ENCODE measurements around the gene DPH1. TPM values are rescaled to one million over a fixed set of nuclear protein-coding genes. Genes with fewer than 3 reads are reported as not detected.
"Not testable (repeated sequence)": the region's sequence is repeated elsewhere in the genome, so short reads cannot be mapped to it uniquely, and the experiment has no call there.

Gene DPH1
- total RNA-seq, 1 donor: 47.5 TPM

- peaks cover 19% of the 10 kb centered on the region for H3K27me3 ChIP-seq (ENCODE audit: insufficient read depth, low read length)
- no peaks in the 10 kb centered on the region for H3K9me3 ChIP-seq (ENCODE audit: low read depth, low read length)
- no peaks in the 10 kb centered on the region for H3K4me1 ChIP-seq (ENCODE audit: insufficient read depth, low read length)
- no peak overlapping the region for H3K4me3 ChIP-seq (ENCODE audit: low read length)
Observed at GRCh38 chr17:1997927-1998742, 31.8 kb upstream of the DPH1 start.

- no peaks in the 10 kb centered on the region for H3K4me1 ChIP-seq (ENCODE audit: insufficient read depth, low read length)
Observed at GRCh38 chr17:1999557-2000251, 30.2 kb upstream of the DPH1 start.

GRCh38 chr17:2002767-2003329, 27.1 kb upstream of the DPH1 start:
- Histone ChIP-seq H3K9me3 (ENCODE audit: low read depth, low read length) (no peaks in the 10 kb centered on the region), H3K4me1 (ENCODE audit: insufficient read depth, low read length) (no peaks in the 10 kb centered on the region), H3K27me3 (ENCODE audit: insufficient read depth, low read length) (peaks cover 9% of the 10 kb centered on the region), H3K4me3 (ENCODE audit: low read length) (no peak overlapping the region)

More at GRCh38 chr17:1999557-2000251, 30.2 kb upstream of the DPH1 start:
- Histone ChIP-seq H3K27me3 (ENCODE audit: insufficient read depth, low read length) (peaks cover 19% of the 10 kb centered on the region), H3K9me3 (ENCODE audit: low read depth, low read length) (no peaks in the 10 kb centered on the region), H3K4me3 (ENCODE audit: low read length) (no peak overlapping the region)

DNA sequence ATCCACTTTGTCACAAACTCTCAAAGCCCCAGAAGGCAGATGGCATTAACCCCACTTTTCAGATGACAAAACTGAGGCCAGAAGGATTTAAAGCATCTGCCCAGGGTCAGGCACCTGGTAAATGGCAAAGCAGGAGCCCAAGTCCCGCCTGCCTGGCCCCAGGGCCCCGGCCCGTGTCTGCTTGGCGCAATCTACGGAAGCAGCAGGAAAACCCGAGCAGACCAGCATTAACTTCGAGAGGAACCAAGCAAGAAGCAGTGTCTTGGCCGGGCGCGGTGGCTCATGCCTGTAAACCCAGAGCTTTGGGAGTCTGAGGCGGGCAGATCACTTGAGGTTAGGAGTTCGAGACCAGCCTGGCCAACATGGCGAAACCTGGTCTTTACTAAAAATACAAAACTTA, 26.4 kb upstream of the DPH1 start:
- Histone ChIP-seq H3K4me1 (ENCODE audit: insufficient read depth, low read length) (no peaks in the 10 kb centered on the region), H3K4me3 (ENCODE audit: low read length) (no peak overlapping the region), H3K9me3 (ENCODE audit: low read depth, low read length) (no peaks in the 10 kb centered on the region), H3K27me3 (ENCODE audit: insufficient read depth, low read length) (peaks cover 9% of the 10 kb centered on the region)

GRCh38 chr17:2004435-2004952, 25.5 kb upstream of the DPH1 start:
- H3K9me3 ChIP-seq (ENCODE audit: low read depth, low read length): no peaks in the 10 kb centered on the region
- no peak overlapping the region for H3K4me3 ChIP-seq (ENCODE audit: low read length)
- H3K27me3 ChIP-seq (ENCODE audit: insufficient read depth, low read length): peaks cover 8% of the 10 kb centered on the region
- no peaks in the 10 kb centered on the region for H3K4me1 ChIP-seq (ENCODE audit: insufficient read depth, low read length)

- Histone ChIP-seq H3K9me3 (ENCODE audit: low read depth, low read length) (no peaks in the 10 kb centered on the region), H3K4me3 (ENCODE audit: low read length) (no peak overlapping the region), H3K27me3 (ENCODE audit: insufficient read depth, low read length) (no peaks in the 10 kb centered on the region), H3K4me1 (ENCODE audit: insufficient read depth, low read length) (no peaks in the 10 kb centered on the region)
Observed at GRCh38 chr17:2008332-2009126, 21.4 kb upstream of the DPH1 start.

GRCh38 chr17:2009737-2010136, 20.2 kb upstream of the DPH1 start:
- Histone ChIP-seq H3K4me3 (ENCODE audit: low read length) (no peak overlapping the region), H3K27me3 (ENCODE audit: insufficient read depth, low read length) (no peaks in the 10 kb centered on the region), H3K4me1 (ENCODE audit: insufficient read depth, low read length) (no peaks in the 10 kb centered on the region)

DNA sequence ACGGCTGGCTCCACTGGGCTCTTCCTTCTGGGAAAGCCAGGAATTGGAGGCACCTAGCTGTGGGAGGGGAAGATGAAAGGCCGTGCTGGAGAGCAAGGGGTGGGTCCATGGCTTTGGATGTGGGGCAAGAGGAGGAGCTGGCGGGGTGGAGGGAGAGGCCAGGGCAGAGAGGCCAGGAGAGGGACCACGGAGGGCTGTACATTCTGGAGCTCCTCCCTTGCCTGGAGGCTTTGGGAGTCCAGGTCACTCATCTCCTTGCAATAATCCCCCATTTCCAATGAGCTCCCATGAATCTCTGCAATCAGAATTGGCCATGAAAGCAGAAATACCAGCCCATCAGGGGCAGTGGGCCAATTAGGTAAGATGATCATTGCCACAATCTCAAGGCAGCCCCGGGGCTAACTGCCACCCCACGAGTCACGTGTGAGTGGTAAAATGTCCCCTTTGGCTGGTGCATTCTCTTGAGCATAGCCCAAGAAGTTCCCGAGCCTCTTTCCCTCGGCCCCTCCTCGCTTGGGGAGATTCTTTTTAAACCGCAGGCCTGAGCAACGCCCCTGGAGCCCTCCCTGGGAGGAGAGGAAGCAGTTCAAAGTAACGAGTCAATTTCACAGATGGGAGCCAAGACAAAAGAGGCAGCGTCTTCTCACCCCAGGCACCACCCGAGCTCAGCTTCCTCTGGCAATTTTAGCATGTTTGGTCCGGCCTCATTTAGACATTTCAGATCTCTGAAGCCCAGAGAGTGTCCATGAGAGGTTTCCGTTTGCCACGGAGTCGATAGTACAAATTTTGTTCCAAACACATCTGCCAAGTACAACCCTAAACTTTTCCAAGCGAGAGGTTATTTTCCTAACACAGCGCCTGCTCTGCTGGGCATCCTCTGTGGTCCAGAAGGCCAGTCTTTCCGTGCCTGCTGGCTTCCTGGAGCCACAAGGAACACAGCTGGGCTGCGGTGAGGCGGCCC, 18.3 kb upstream of the DPH1 start:
- no peaks in the 10 kb centered on the region for H3K27me3 ChIP-seq (ENCODE audit: insufficient read depth, low read length)
- no peak overlapping the region for H3K4me3 ChIP-seq (ENCODE audit: low read length)
- H3K9me3 ChIP-seq (ENCODE audit: low read depth, low read length): no peaks in the 10 kb centered on the region

More at GRCh38 chr17:2009737-2010136, 20.2 kb upstream of the DPH1 start:
- H3K9me3 ChIP-seq (ENCODE audit: low read depth, low read length): no peaks in the 10 kb centered on the region

GRCh38 chr17:2012499-2012898, 17.5 kb upstream of the DPH1 start:
- H3K9me3 ChIP-seq (ENCODE audit: low read depth, low read length): no peaks in the 10 kb centered on the region
- no peaks in the 10 kb centered on the region for H3K4me1 ChIP-seq (ENCODE audit: insufficient read depth, low read length)
- no peaks in the 10 kb centered on the region for H3K27me3 ChIP-seq (ENCODE audit: insufficient read depth, low read length)
- H3K4me3 ChIP-seq (ENCODE audit: low read length): no peak overlapping the region

More for the DNA sequence above, 18.3 kb upstream of the DPH1 start:
- H3K4me1 ChIP-seq (ENCODE audit: insufficient read depth, low read length): no peaks in the 10 kb centered on the region

GRCh38 chr17:2013220-2013993, 16.5 kb upstream of the DPH1 start:
- H3K4me1 ChIP-seq (ENCODE audit: insufficient read depth, low read length); H3K9me3 ChIP-seq (ENCODE audit: low read depth, low read length); H3K4me3 ChIP-seq (ENCODE audit: low read length); H3K27me3 ChIP-seq (ENCODE audit: insufficient read depth, low read length): not testable (repeated sequence)

DNA sequence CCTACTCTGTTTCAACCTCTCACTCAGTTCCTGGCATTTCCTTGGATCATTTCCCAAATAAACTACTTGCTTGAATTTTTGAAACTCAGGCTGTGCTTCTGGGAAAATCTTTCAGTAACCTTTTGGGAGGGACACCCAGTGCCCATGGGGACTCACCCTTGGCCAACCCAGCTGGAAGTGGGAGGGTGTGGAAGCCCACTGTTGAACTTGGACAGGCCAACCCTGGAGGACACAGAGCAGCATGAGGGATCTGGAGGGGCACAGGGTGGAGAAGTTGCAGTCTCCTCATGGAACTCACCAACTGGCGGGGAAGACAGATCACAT, 16.0 kb upstream of the DPH1 start:
- Histone ChIP-seq H3K9me3 (ENCODE audit: low read depth, low read length) (no peaks in the 10 kb centered on the region), H3K4me1 (ENCODE audit: insufficient read depth, low read length) (no peaks in the 10 kb centered on the region), H3K4me3 (ENCODE audit: low read length) (no peak overlapping the region), H3K27me3 (ENCODE audit: insufficient read depth, low read length) (no peaks in the 10 kb centered on the region)

DNA sequence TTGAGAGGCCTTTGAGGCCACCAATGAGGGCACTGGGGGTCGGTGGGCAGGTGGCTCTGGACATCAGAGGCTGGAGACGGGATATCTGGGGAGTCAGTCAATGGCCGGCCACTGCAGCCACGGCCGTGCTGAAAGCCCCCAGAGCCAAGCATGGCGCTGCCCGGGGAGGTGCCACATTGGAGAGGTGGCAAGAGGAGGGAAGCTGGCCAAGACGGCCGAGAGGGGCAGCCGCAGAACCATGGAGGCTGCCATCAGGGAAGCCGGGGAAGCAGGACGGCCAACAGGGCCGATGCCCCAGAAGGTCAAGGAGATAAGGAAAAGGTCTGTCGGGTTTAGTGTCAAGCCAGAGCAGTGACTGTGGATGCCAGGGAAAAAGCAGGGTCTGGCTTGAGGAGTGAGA, 14.6 kb upstream of the DPH1 start:
- Histone ChIP-seq H3K4me3 (ENCODE audit: low read length) (no peak overlapping the region), H3K4me1 (ENCODE audit: insufficient read depth, low read length) (no peaks in the 10 kb centered on the region), H3K27me3 (ENCODE audit: insufficient read depth, low read length) (no peaks in the 10 kb centered on the region), H3K9me3 (ENCODE audit: low read depth, low read length) (no peaks in the 10 kb centered on the region)

DNA sequence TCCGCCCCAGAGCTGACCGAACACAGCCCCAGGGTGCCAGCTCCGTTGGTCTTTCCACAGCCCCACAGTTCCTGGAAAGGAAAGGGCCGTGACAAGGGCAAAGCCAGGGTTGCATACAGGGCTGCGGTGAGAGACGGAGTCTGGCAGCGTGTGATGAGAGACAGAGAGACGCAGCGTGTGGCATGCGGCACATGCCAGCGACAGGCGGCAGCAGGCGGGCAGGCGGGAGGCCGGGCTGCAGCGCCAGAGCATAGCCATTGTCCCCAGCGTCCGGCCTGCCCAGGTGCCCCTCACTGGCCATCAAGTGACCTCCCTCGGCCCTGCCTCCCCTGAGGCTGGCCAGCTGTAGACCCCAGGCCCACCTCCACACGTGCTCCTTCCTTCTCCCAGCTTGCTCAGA, 13.5 kb upstream of the DPH1 start:
- Histone ChIP-seq H3K4me1 (ENCODE audit: insufficient read depth, low read length) (no peaks in the 10 kb centered on the region), H3K9me3 (ENCODE audit: low read depth, low read length) (no peaks in the 10 kb centered on the region), H3K27me3 (ENCODE audit: insufficient read depth, low read length) (no peaks in the 10 kb centered on the region), H3K4me3 (ENCODE audit: low read length) (no peak overlapping the region)

Data from mononuclear cell (primary cell).